OCI-LY3 (cell line): ENCODE results near the gene TAS2R5.
"Not testable (repeated sequence)": the region's sequence is repeated elsewhere in the genome, so short reads cannot be mapped to it uniquely, and the experiment has no call there.

Source experiments
- H2AFZ ChIP-seq: fragments of 200-600, 300-600 bp; shearing (Covaris generic); 2 replicates; pipeline ENCODE4 v1.6.0; 2014; ENCODE audit warnings: antibody characterized with exemption, low read depth, low read length
- H3K27ac ChIP-seq: fragments of 200-600, 300-600 bp; sonication (generic); 2 replicates; pipeline ENCODE4 v1.5.1; 2014; ENCODE audit warnings: mild to moderate bottlenecking, low read length, moderate library complexity, mixed read lengths
- H3K27me3 ChIP-seq: fragments of 200-600, 300-600 bp; sonication (generic); 2 replicates; pipeline ENCODE4 v1.6.1; 2014; ENCODE audit warnings: low read depth, low read length, mixed read lengths
- H3K36me3 ChIP-seq: fragments of 200-600, 300-600 bp; sonication (generic); replicated peaks from 2 replicates; pipeline ENCODE3; 2014; ENCODE audit warnings: low read depth, low read length, mixed read lengths
- H3K4me1 ChIP-seq: fragments of 300-600, 200-600 bp; sonication (generic); 2 replicates; pipeline ENCODE4 v1.6.1; 2014; ENCODE audit warnings: low read length, mixed read lengths
- H3K4me2 ChIP-seq: fragments of 200-600, 300-600 bp; sonication (generic); 2 replicates; pipeline ENCODE4 v1.6.1; 2014; ENCODE audit warnings: low read length, mixed read lengths
- H3K4me3 ChIP-seq: fragments of 300-600, 200-600 bp; sonication (generic); 2 replicates; pipeline ENCODE4 v1.5.1; 2014; ENCODE audit warnings: antibody characterized with exemption, mild to moderate bottlenecking, low read length, moderate library complexity
- H3K79me2 ChIP-seq: fragments of 300-600, 200-600 bp; shearing (Covaris generic); 2 replicates; pipeline ENCODE4 v1.6.1; 2014; ENCODE audit warnings: mild to moderate bottlenecking, low read length, mixed read lengths
- H3K9ac ChIP-seq: fragments of 300-600, 200-600 bp; shearing (Covaris generic); 2 replicates; pipeline ENCODE4 v1.6.0; 2014; ENCODE audit warnings: mild to moderate bottlenecking, low read length, moderate library complexity
- H3K9me3 ChIP-seq: fragments of 200-600, 300-600 bp; shearing (Covaris generic); 2 replicates; pipeline ENCODE4 v1.6.1; 2014; ENCODE audit warnings: low read length, mixed read lengths; ENCODE audit not compliant: insufficient read depth
- H4K20me1 ChIP-seq: fragments of 200-600, 300-600 bp; sonication (generic); 2 replicates; pipeline ENCODE4 v1.6.1; 2016; ENCODE audit warnings: low read length, mixed read lengths; ENCODE audit not compliant: insufficient read depth
- EZH2phosphoT487 ChIP-seq: fragments of 200-600 bp; shearing (Covaris generic); IDR thresholded peaks from 2 replicates; pipeline ENCODE4 v1.6.1; 2018; ENCODE audit warnings: antibody characterized with exemption, mixed run types, low read depth
- TF ChIP-seq, protein P1 (sequence below): fragments of 200-600, 300-600 bp; sonication (generic); IDR thresholded peaks from 2 replicates; pipeline ENCODE4 v1.5.1; 2014; ENCODE audit warnings: antibody characterized with exemption, low read length, low read depth

The TAS2R5 gene

DNA sequence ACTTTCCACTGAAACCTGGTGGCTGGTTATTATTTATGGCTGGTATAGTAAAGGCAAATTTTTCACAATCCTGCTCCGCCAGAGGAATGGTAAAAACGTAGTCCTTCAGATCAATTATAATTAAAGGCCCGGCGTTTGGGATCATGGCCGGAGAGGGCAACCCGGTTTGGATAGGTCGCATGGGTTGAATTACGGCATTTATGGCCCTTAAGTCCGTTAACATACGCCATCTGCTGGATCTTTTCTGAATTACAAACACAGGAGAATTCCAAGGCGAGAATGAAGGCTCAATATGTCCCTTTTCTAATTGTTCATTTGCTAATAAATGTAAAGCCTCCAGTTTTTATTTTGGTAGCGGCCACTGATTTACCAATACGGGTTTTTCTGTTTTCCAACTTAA lies 37.4 kb upstream of the TAS2R5 start:
- Histone ChIP-seq H3K9ac (no peak overlapping the region), H3K4me2 (no peak overlapping the region), H4K20me1 (no peaks in the 10 kb centered on the region), H3K4me3 (no peak overlapping the region), H3K9me3 (peaks cover 12% of the 10 kb centered on the region), H3K79me2 (no peaks in the 10 kb centered on the region), H3K4me1 (no peaks in the 10 kb centered on the region), H3K27me3 (no peaks in the 10 kb centered on the region), H2AFZ (no peak overlapping the region), H3K36me3 (peaks cover 48% of the 10 kb centered on the region), H3K27ac (no peak overlapping the region)
- TF ChIP-seq, protein P1, sequence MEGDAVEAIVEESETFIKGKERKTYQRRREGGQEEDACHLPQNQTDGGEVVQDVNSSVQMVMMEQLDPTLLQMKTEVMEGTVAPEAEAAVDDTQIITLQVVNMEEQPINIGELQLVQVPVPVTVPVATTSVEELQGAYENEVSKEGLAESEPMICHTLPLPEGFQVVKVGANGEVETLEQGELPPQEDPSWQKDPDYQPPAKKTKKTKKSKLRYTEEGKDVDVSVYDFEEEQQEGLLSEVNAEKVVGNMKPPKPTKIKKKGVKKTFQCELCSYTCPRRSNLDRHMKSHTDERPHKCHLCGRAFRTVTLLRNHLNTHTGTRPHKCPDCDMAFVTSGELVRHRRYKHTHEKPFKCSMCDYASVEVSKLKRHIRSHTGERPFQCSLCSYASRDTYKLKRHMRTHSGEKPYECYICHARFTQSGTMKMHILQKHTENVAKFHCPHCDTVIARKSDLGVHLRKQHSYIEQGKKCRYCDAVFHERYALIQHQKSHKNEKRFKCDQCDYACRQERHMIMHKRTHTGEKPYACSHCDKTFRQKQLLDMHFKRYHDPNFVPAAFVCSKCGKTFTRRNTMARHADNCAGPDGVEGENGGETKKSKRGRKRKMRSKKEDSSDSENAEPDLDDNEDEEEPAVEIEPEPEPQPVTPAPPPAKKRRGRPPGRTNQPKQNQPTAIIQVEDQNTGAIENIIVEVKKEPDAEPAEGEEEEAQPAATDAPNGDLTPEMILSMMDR: peak; percentile 27; the same call in 1 of the 2 replicates
- TF ChIP-seq EZH2phosphoT487: no peak

DNA sequence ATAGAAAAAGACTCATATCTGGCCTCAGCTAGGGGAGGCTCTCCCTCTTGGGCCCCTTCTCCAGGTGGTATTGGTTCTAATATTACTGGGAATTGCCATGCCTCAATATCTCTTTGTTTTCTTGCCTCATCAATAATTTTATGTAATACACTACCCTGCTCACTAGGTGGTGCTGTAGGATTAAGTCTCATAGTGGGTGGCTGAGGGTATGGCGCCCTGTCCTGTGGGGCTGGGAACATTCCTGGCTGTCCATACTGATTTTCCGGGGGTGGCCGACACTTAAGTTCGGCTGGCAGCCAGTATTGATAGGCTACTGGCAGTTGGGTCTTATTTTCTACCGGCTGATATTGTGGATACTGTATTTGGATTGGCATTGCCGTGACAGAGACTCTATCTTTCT lies 35.1 kb upstream of the TAS2R5 start:
- Histone ChIP-seq H4K20me1 (no peaks in the 10 kb centered on the region), H3K9me3 (peaks cover 10% of the 10 kb centered on the region), H3K27ac (no peak overlapping the region), H3K36me3 (peaks cover 41% of the 10 kb centered on the region), H2AFZ (no peak overlapping the region), H3K79me2 (no peaks in the 10 kb centered on the region), H3K9ac (no peak overlapping the region), H3K4me1 (no peaks in the 10 kb centered on the region), H3K4me3 (no peak overlapping the region), H3K4me2 (no peak overlapping the region), H3K27me3 (no peaks in the 10 kb centered on the region)
- TF ChIP-seq, protein P1: peak; percentile 58
- TF ChIP-seq EZH2phosphoT487: no peak

DNA sequence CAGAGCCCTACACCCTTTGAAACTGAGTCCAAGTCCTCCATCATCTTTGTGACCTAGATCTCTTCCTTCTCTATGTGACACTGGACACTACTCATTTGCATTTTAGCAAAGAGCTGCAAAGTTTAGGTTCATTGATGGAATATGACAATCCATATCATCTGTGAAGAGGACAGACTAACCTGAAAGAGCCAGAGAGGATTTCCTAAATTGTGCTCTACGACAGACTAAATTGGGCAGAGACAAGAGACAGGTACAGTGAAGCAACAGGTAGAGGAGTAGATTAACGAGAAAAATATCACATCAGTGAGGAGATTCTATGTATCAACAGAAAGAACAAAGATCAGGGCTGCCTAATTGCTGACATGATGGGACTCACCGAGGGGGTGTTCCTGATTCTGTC lies 26.2 kb upstream of the TAS2R5 start, which contains the start of gene TAS2R3:
Gene TAS2R3, plus strand, starts transcription at position 301 of the 400 bp plus-strand sequence. Its CDS starts 62 bp downstream, at position 363.
- Histone ChIP-seq H3K4me3 (no peak within 1 kb of the TSS), H3K79me2 (no peaks in the 10 kb centered on the region), H3K4me2 (no peak within 1 kb of the TSS), H3K27ac (no peak within 1 kb of the TSS), H3K9me3 (no peaks in the 10 kb centered on the region), H4K20me1 (no peaks in the 10 kb centered on the region), H3K36me3 (peaks cover 8% of the 10 kb centered on the region), H3K4me1 (no peaks in the 10 kb centered on the region), H2AFZ (no peak within 1 kb of the TSS), H3K27me3 (no peaks in the 10 kb centered on the region), H3K9ac (no peak within 1 kb of the TSS)
- TF ChIP-seq EZH2phosphoT487: no peak
- TF ChIP-seq, protein P1: no peak

DNA sequence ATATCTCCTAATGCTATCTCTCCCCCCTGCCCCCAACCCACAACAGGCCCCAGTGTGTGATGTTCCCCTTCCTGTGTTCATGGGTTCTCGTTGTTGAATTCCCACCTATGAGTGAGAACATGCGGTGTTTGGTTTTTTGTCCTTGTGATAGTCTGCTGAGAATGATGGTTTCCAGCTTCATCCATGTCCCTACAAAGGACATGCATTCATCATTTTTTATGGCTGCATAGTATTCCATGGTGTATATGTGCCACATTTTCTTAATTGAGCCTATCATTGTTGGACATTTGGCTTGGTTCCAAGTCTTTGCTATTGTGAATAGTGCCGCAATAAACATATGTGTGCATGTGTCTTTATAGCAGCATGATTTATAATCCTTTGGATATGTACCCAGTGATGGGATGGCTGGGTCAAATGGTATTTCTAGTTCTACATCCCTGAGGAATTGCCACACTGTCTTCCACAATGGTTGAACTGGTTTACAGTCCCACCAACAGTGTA lies 19.9 kb upstream of the TAS2R5 start:
- not testable (repeated sequence) for H3K9ac ChIP-seq, H3K27me3 ChIP-seq, H2AFZ ChIP-seq, H4K20me1 ChIP-seq, H3K4me2 ChIP-seq, H3K4me3 ChIP-seq, H3K9me3 ChIP-seq, H3K27ac ChIP-seq, H3K36me3 ChIP-seq, H3K4me1 ChIP-seq, H3K79me2 ChIP-seq

DNA sequence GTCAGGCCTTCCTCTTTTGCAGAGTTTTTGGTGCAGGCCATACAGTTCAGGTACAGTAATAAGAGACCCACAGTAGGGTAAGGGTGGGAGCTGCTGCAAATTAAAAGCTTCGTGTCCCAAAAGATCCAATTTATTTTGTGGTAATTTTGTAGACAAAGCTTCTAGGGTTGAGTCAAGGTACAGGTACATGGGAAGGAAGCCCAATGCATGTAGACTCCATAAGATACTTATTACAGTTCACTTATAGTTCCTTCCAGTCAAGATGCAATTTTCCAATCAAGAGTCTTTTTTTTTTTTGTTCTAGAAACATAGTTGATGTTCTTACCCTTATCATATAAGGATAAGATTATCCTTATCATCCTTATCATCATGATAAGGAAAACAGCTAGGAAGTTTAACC lies 13.6 kb upstream of the TAS2R5 start, which contains the start of gene TAS2R4:
Gene TAS2R4, plus strand, starts transcription at position 301 of the 400 bp plus-strand sequence. CDS start 1,815 bp downstream, outside the sequence.
- Histone ChIP-seq H2AFZ (no peak within 1 kb of the TSS), H4K20me1 (no peaks in the 10 kb centered on the region), H3K27ac (no peak within 1 kb of the TSS), H3K36me3 (peaks cover 14% of the 10 kb centered on the region), H3K27me3 (no peaks in the 10 kb centered on the region), H3K4me1 (no peaks in the 10 kb centered on the region), H3K79me2 (no peaks in the 10 kb centered on the region), H3K4me2 (no peak within 1 kb of the TSS), H3K9ac (no peak within 1 kb of the TSS), H3K9me3 (no peaks in the 10 kb centered on the region), H3K4me3 (no peak within 1 kb of the TSS)
- TF ChIP-seq, protein P1: no peak
